GM13977 (cell line): ENCODE measurements around the gene SIGLEC7.
A peak's percentile ranks its signal among the peaks of the same experiment; 100 is the strongest.
"Not testable (repeated sequence)": the region's sequence is repeated elsewhere in the genome, so short reads cannot be mapped to it uniquely, and the experiment has no call there.

ENCODE experiments used
- DNase-seq: peaks from one replicate; pipeline ENCODE4 v3.0.0; 2012; ENCODE audit warnings: low spot score
- CTCF ChIP-seq: IDR thresholded peaks from 2 replicates; pipeline ENCODE4 v1.5.1; 2012; ENCODE audit warnings: mild to moderate bottlenecking, control low read depth; ENCODE audit not compliant: insufficient read depth; ENCODE audit errors: extremely low read depth, missing control alignments
- in situ Hi-C: fragments of 300-500 bp; cut with MboI; formaldehyde crosslinking; loops from one replicate; pipeline ENCODE4 v1.12.0; 2022; ENCODE audit warnings: low sequenced_read_pairs, low pct_unique_long_range_greater_than_20kb, mixed read lengths, inconsistent platforms; ENCODE audit not compliant: unreplicated experiment

Gene SIGLEC7

GRCh38 chr19:51169283-51169918 is 27.3 kb downstream of the SIGLEC7 start:
- in situ Hi-C loops = loop anchor here (25.0 kb wide), 1 partner anchor 493 kb away; no protein-coding TSS in a partner anchor
- TF ChIP-seq CTCF = peak; percentile 76
- not testable (repeated sequence) for DNase-seq

GRCh38 chr19:51172223-51172622 is 30.1 kb downstream of the SIGLEC7 start:
- no peak for TF ChIP-seq CTCF
- no peak for DNase-seq
- in situ Hi-C loops = loop anchor here (25.0 kb wide), 1 partner anchor 490 kb away; no protein-coding TSS in a partner anchor

- no peak for DNase-seq
- TF ChIP-seq CTCF = no peak
- in situ Hi-C loops = loop anchor here (25.0 kb wide), 1 partner anchor 489 kb away; no protein-coding TSS in a partner anchor
These were observed 31.6 kb downstream of the SIGLEC7 start for GRCh38 chr19:51173681-51174080.

- in situ Hi-C loops = no loop called here
- TF ChIP-seq CTCF = no peak
- no peak for DNase-seq
These were observed 37.2 kb downstream of the SIGLEC7 start for GRCh38 chr19:51179256-51179655.

GRCh38 chr19:51181377-51181912 is 39.3 kb downstream of the SIGLEC7 start:
- in situ Hi-C loops = no loop called here
- DNase-seq = no peak

GRCh38 chr19:51181913-51182419 is 39.9 kb downstream of the SIGLEC7 start:
- in situ Hi-C loops = no loop called here
- no peak for DNase-seq
- no peak for TF ChIP-seq CTCF

More at GRCh38 chr19:51181377-51181912, 39.3 kb downstream of the SIGLEC7 start:
- TF ChIP-seq CTCF = no peak
